Skeletal muscle tissue (tissue), 4 donors: ENCODE results near the gene AGO3. TPM values are rescaled to one million over a fixed set of nuclear protein-coding genes. Genes with fewer than 3 reads are reported as not detected.
"Not testable (repeated sequence)": the region's sequence is repeated elsewhere in the genome, so short reads cannot be mapped to it uniquely, and the experiment has no call there.

Source experiments
- H3K27ac ChIP-seq: one replicate; pipeline ENCODE4 v1.7.0; 2013; ENCODE audit warnings: mild to moderate bottlenecking, low read depth, low read length, inconsistent platforms
- H3K27me3 ChIP-seq, 3 donors: one replicate each; pipeline ENCODE4 v1.7.0; 2013; ENCODE audit warnings: low read length in 3 of 3; ENCODE audit not compliant: control insufficient read depth in 3 of 3, insufficient read depth in 3 of 3
- H3K36me3 ChIP-seq, 3 donors: one replicate each; pipeline ENCODE4 v1.7.0; 2013; ENCODE audit warnings: low read length in 3 of 3; ENCODE audit not compliant: control insufficient read depth in 3 of 3, insufficient read depth in 3 of 3
- H3K4me1 ChIP-seq, 3 donors: one replicate each; pipeline ENCODE4 v1.7.0; 2013; ENCODE audit warnings: low read length in 3 of 3, mild to moderate bottlenecking in 3 of 3; ENCODE audit not compliant: control insufficient read depth in 3 of 3, insufficient read depth in 3 of 3
- H3K4me3 ChIP-seq, 3 donors: one replicate each; pipeline ENCODE4 v1.7.0; 2013; ENCODE audit warnings: low read length in 3 of 3
- H3K9ac ChIP-seq, 3 donors: one replicate each; pipeline ENCODE4 v1.7.0; 2013; ENCODE audit warnings: low read length in 3 of 3, mild to moderate bottlenecking in 3 of 3, moderate library complexity in 2 of 3, low read depth in 1 of 3
- H3K9me3 ChIP-seq, 3 donors: one replicate each; pipeline ENCODE4 v1.7.0; 2013; ENCODE audit warnings: low read length in 3 of 3; ENCODE audit not compliant: control insufficient read depth in 3 of 3
- total RNA-seq: library from RNA; depleted of rRNA; stranded (reverse); fragments of >200 nt; gene quantifications from one replicate; pipeline ENCODE4 v1.2.3, GENCODE V29; 2014
- donor health status: Osteomylitis.

AGO3 gene
- total RNA-seq, 1 donor from 2014 or later, result 13.0 TPM

GRCh38 chr1:35980090-35980489, 49.2 kb downstream of the AGO3 start:
- Histone ChIP-seq H3K36me3 (peaks cover 0 to 8% (median 0%) of the 10 kb centered on the region in 3 donors), H3K4me1 (no peaks in the 10 kb centered on the region), H3K9me3 (no peaks in the 10 kb centered on the region), H3K27ac (no peak overlapping the region), H3K9ac (no peak overlapping the region), H3K27me3 (no peaks in the 10 kb centered on the region), H3K4me3 (no peak overlapping the region)

- H3K4me3 ChIP-seq, result no peak overlapping the region
- H3K27me3 ChIP-seq, result no peaks in the 10 kb centered on the region
- peaks cover 0 to 11% (median 10%) of the 10 kb centered on the region in 3 donors for H3K36me3 ChIP-seq
- H3K27ac ChIP-seq, result no peak overlapping the region
- no peaks in the 10 kb centered on the region for H3K9me3 ChIP-seq
- H3K9ac ChIP-seq, result no peak overlapping the region
- no peaks in the 10 kb centered on the region for H3K4me1 ChIP-seq
Observed at GRCh38 chr1:35988237-35988636, 57.3 kb downstream of the AGO3 start.

- no peak overlapping the region for H3K4me3 ChIP-seq
- no peak overlapping the region for H3K27ac ChIP-seq
- H3K9ac ChIP-seq, result no peak overlapping the region
- no peaks in the 10 kb centered on the region for H3K27me3 ChIP-seq
- peaks cover 4 to 14% (median 12%) of the 10 kb centered on the region in 3 donors for H3K36me3 ChIP-seq
- H3K9me3 ChIP-seq, result no peaks in the 10 kb centered on the region
- H3K4me1 ChIP-seq, result no peaks in the 10 kb centered on the region
Observed at GRCh38 chr1:36006941-36007500, 76.1 kb downstream of the AGO3 start.

GRCh38 chr1:36007741-36008140, 76.8 kb downstream of the AGO3 start:
- H3K4me3 ChIP-seq, result no peak overlapping the region
- H3K4me1 ChIP-seq, result no peaks in the 10 kb centered on the region
- H3K9me3 ChIP-seq, result no peaks in the 10 kb centered on the region
- no peak overlapping the region for H3K9ac ChIP-seq
- H3K36me3 ChIP-seq, result peaks cover 4 to 17% (median 12%) of the 10 kb centered on the region in 3 donors
- H3K27ac ChIP-seq, result no peak overlapping the region
- no peaks in the 10 kb centered on the region for H3K27me3 ChIP-seq

GRCh38 chr1:36008546-36009197, 77.8 kb downstream of the AGO3 start:
- peaks cover 6 to 21% (median 15%) of the 10 kb centered on the region in 3 donors for H3K36me3 ChIP-seq
- H3K9ac ChIP-seq, result no peak overlapping the region
- H3K4me1 ChIP-seq, result no peaks in the 10 kb centered on the region
- no peaks in the 10 kb centered on the region for H3K9me3 ChIP-seq
- H3K27ac ChIP-seq, result no peak overlapping the region
- H3K27me3 ChIP-seq, result no peaks in the 10 kb centered on the region
- no peak overlapping the region for H3K4me3 ChIP-seq

GRCh38 chr1:36014722-36015220, 83.9 kb downstream of the AGO3 start:
- Histone ChIP-seq H3K27ac (no peak overlapping the region), H3K9ac (no peak overlapping the region), H3K27me3 (no peaks in the 10 kb centered on the region), H3K4me3 (no peak overlapping the region), H3K36me3 (peaks cover 16 to 43% (median 40%) of the 10 kb centered on the region in 3 donors), H3K4me1 (no peaks in the 10 kb centered on the region), H3K9me3 (no peaks in the 10 kb centered on the region)

- Histone ChIP-seq H3K9me3 (no peaks in the 10 kb centered on the region), H3K27ac (no peak overlapping the region), H3K27me3 (no peaks in the 10 kb centered on the region), H3K4me1 (no peaks in the 10 kb centered on the region), H3K36me3 (peaks cover 16 to 48% (median 44%) of the 10 kb centered on the region in 3 donors), H3K9ac (no peak overlapping the region), H3K4me3 (no peak overlapping the region)
Observed at GRCh38 chr1:36016686-36017085, 85.8 kb downstream of the AGO3 start.

GRCh38 chr1:36023098-36023769, 92.3 kb downstream of the AGO3 start:
- Histone ChIP-seq H3K9me3 (no peaks in the 10 kb centered on the region), H3K9ac (no peak overlapping the region), H3K4me3 (no peak overlapping the region), H3K27ac (no peak overlapping the region), H3K27me3 (no peaks in the 10 kb centered on the region), H3K36me3 (peaks cover 13 to 28% (median 22%) of the 10 kb centered on the region in 3 donors), H3K4me1 (no peaks in the 10 kb centered on the region)

GRCh38 chr1:36024024-36024423, 93.1 kb downstream of the AGO3 start:
- H3K9ac ChIP-seq, H3K9me3 ChIP-seq, H3K27me3 ChIP-seq, H3K27ac ChIP-seq, H3K4me1 ChIP-seq, H3K4me3 ChIP-seq: not testable (repeated sequence)
- H3K36me3 ChIP-seq, result peaks cover 12 to 29% (median 25%) of the 10 kb centered on the region in 3 donors

GRCh38 chr1:36024847-36025246, 93.9 kb downstream of the AGO3 start:
- Histone ChIP-seq H3K27ac (no peak overlapping the region), H3K4me1 (no peaks in the 10 kb centered on the region), H3K4me3 (no peak overlapping the region), H3K9me3 (peaks cover 0 to 4% (median 0%) of the 10 kb centered on the region in 3 donors), H3K27me3 (no peaks in the 10 kb centered on the region), H3K36me3 (peaks cover 12 to 21% (median 20%) of the 10 kb centered on the region in 3 donors), H3K9ac (no peak overlapping the region)
